ENCODE measurements around the gene PSMA5. TPM values are rescaled to one million over a fixed set of nuclear protein-coding genes. Genes with fewer than 3 reads are reported as not detected.

Gene PSMA5
- polyA plus RNA-seq, 3 donors: 36.6 to 119 (median 118) TPM

GRCh38 chr1:109466125-109466451 lies 39.8 kb upstream of the PSMA5 start:
- DNase-seq: no peak
- H3K9ac ChIP-seq (ENCODE audit: insufficient read depth, low read length, poor library complexity, severe bottlenecking): peak overlapping the region; percentile 40
- peak overlapping the region; percentile 81 for H2AFZ ChIP-seq (ENCODE audit: insufficient read depth, low read depth, low read length, poor library complexity, severe bottlenecking)
- peaks cover 67 to 98% of the 10 kb centered on the region in 2 donors for H3K27me3 ChIP-seq (ENCODE audit: control insufficient read depth in 2 of 2, insufficient read depth in 2 of 2, low read length in 2 of 2)
- peak overlapping the region; percentile 81 for H3K4me2 ChIP-seq (replicated peaks; ENCODE audit: extremely low read depth, low read length, poor library complexity, severe bottlenecking)
- TF ChIP-seq CTCF (IDR thresholded peaks at IDR 0.05): no peak
- no peaks in the 10 kb centered on the region for H3K36me3 ChIP-seq (replicated peaks in 1 of 2; ENCODE audit: control insufficient read depth in 1 of 2, insufficient read depth in 2 of 2, low read length in 2 of 2)
- intact Hi-C loops (cut with micrococcal nuclease): no loop called here
- Mint-ChIP-seq H3K36me3 (peaks cover 0 to 4% of the 10 kb centered on the region in 2 donors), H3K27me3 (ENCODE audit: low read depth in 3 of 3) (peaks cover 85 to 99% (median 92%) of the 10 kb centered on the region in 3 donors), H3K27ac (no peak overlapping the region), H3K9me3 (peaks cover 0 to 30% (median 8%) of the 10 kb centered on the region in 7 donors), H3K4me1 (peaks cover 10% of the 10 kb centered on the region), H3K4me3 (peak overlapping the region; percentile 73 to 78)
- H4K20me1 ChIP-seq (ENCODE audit: insufficient read depth, low read length): no peaks in the 10 kb centered on the region
- H3K4me3 ChIP-seq (replicated peaks in 1 of 3; ENCODE audit: low read depth in 2 of 3, low read length in 3 of 3): peak overlapping the region; percentile 7 to 74 (median 28)
- H3K9me3 ChIP-seq (replicated peaks in 1 of 2; ENCODE audit: control insufficient read depth in 1 of 2, insufficient read depth in 1 of 2, low read length in 2 of 2): peaks cover 0 to 14% of the 10 kb centered on the region in 2 donors
- H3K4me1 ChIP-seq (ENCODE audit: control insufficient read depth in 1 of 2, insufficient read depth in 2 of 2, low read length in 2 of 2): peaks cover 9 to 12% of the 10 kb centered on the region in 2 donors
- H3K79me2 ChIP-seq (ENCODE audit: insufficient read depth, low read length): no peaks in the 10 kb centered on the region
- 3% methylated on average over 19 of the region's 24 CpGs for WGBS (ENCODE audit: insufficient coverage)
- no peak overlapping the region for H3K27ac ChIP-seq (ENCODE audit: low read depth in 1 of 2, low read length in 2 of 2)

DNA sequence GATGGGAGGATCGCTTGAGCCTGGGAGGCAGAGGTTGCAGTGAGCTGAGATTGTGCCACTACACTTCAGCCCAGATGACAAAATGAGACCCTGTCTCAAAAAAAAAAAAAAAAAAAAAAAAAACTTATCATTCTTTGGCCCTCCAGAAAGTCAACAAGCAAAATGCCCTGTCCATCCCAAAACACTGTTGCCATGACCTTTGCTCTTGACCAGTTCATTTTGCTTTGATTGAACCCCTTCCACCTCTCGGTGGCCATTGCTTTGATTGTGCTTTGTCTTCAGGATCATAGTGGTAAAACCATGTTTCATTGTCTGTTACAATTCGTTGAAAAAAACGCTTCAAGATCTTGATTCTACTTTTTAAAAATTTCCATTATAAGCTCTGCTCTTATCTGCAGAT lies 31.6 kb upstream of the PSMA5 start:
- no peak for TF ChIP-seq CTCF (IDR thresholded peaks at IDR 0.05)
- Histone ChIP-seq H3K36me3 (replicated peaks in 1 of 2; ENCODE audit: control insufficient read depth in 1 of 2, insufficient read depth in 2 of 2, low read length in 2 of 2) (no peaks in the 10 kb centered on the region), H3K4me2 (replicated peaks; ENCODE audit: extremely low read depth, low read length, poor library complexity, severe bottlenecking) (no peak overlapping the region), H3K27me3 (ENCODE audit: control insufficient read depth in 2 of 2, insufficient read depth in 2 of 2, low read length in 2 of 2) (peaks cover 11 to 34% of the 10 kb centered on the region in 2 donors), H4K20me1 (ENCODE audit: insufficient read depth, low read length) (no peaks in the 10 kb centered on the region), H3K27ac (ENCODE audit: low read depth in 1 of 2, low read length in 2 of 2) (no peak overlapping the region), H3K4me1 (ENCODE audit: control insufficient read depth in 1 of 2, insufficient read depth in 2 of 2, low read length in 2 of 2) (no peaks in the 10 kb centered on the region), H3K79me2 (ENCODE audit: insufficient read depth, low read length) (no peaks in the 10 kb centered on the region), H3K4me3 (replicated peaks in 1 of 3; ENCODE audit: low read depth in 2 of 3, low read length in 3 of 3) (no peak overlapping the region), H3K9ac (ENCODE audit: insufficient read depth, low read length, poor library complexity, severe bottlenecking) (no peak overlapping the region), H2AFZ (ENCODE audit: insufficient read depth, low read depth, low read length, poor library complexity, severe bottlenecking) (no peak overlapping the region), H3K9me3 (replicated peaks in 1 of 2; ENCODE audit: control insufficient read depth in 1 of 2, insufficient read depth in 1 of 2, low read length in 2 of 2) (peaks cover 3 to 15% of the 10 kb centered on the region in 2 donors)
- Mint-ChIP-seq H3K4me1 (no peaks in the 10 kb centered on the region), H3K36me3 (no peaks in the 10 kb centered on the region), H3K9me3 (peaks cover 4 to 28% (median 25%) of the 10 kb centered on the region in 7 donors), H3K4me3 (peak overlapping the region in 1 of 2 donors; percentile 64), H3K27ac (no peak overlapping the region), H3K27me3 (ENCODE audit: low read depth in 3 of 3) (peaks cover 13 to 43% (median 35%) of the 10 kb centered on the region in 3 donors)
- DNase-seq: no peak
- intact Hi-C loops (cut with micrococcal nuclease): no loop called here
- 100% methylated on average over 1 of the region's 4 CpGs for WGBS (ENCODE audit: insufficient coverage)
